ENCODE measurements around the gene CTNND2. TPM values are rescaled to one million over a fixed set of nuclear protein-coding genes. Genes with fewer than 3 reads are reported as not detected.

Gene CTNND2
- total and polyA plus RNA-seq, 9 of the 15 experiments (the other 6 are each of a cell fraction or from before 2014, with no cell fraction given): 0.03 to 0.35 TPM; not detected in 7

DNA sequence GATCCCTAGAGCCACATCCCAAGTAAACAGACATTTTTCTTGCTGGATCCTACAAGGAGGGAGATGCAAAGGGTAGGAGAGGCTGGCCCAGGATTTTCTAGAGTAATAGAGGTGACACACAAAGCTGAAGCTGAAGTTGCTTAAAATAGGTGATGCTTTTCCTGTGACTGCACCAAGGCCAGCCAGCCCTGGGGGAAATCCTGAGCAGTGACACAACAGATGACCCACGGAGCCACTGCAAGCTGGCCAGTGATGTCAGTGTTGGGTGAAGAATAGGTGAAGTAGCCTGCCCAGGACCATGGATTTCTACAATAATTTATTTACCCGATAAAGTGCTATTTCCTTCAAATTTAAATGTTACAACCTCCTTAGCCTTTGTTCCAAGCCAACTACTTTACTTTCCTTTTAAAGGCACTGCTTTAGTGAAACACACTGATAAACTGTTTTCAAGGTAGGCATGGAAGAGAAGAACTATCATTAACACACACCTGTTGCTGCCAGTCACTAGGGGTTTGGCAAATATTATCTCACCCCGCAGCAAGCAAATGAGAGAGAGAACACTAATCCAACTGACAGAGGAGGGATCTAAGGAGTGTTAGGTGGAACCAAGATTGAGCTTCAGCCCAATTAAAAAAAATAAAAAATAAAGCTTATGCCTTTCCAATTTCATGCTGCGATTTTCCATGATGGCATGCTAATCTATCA lies 123.5 kb downstream of the CTNND2 start (continued):
- TF ChIP-seq, protein P1, sequence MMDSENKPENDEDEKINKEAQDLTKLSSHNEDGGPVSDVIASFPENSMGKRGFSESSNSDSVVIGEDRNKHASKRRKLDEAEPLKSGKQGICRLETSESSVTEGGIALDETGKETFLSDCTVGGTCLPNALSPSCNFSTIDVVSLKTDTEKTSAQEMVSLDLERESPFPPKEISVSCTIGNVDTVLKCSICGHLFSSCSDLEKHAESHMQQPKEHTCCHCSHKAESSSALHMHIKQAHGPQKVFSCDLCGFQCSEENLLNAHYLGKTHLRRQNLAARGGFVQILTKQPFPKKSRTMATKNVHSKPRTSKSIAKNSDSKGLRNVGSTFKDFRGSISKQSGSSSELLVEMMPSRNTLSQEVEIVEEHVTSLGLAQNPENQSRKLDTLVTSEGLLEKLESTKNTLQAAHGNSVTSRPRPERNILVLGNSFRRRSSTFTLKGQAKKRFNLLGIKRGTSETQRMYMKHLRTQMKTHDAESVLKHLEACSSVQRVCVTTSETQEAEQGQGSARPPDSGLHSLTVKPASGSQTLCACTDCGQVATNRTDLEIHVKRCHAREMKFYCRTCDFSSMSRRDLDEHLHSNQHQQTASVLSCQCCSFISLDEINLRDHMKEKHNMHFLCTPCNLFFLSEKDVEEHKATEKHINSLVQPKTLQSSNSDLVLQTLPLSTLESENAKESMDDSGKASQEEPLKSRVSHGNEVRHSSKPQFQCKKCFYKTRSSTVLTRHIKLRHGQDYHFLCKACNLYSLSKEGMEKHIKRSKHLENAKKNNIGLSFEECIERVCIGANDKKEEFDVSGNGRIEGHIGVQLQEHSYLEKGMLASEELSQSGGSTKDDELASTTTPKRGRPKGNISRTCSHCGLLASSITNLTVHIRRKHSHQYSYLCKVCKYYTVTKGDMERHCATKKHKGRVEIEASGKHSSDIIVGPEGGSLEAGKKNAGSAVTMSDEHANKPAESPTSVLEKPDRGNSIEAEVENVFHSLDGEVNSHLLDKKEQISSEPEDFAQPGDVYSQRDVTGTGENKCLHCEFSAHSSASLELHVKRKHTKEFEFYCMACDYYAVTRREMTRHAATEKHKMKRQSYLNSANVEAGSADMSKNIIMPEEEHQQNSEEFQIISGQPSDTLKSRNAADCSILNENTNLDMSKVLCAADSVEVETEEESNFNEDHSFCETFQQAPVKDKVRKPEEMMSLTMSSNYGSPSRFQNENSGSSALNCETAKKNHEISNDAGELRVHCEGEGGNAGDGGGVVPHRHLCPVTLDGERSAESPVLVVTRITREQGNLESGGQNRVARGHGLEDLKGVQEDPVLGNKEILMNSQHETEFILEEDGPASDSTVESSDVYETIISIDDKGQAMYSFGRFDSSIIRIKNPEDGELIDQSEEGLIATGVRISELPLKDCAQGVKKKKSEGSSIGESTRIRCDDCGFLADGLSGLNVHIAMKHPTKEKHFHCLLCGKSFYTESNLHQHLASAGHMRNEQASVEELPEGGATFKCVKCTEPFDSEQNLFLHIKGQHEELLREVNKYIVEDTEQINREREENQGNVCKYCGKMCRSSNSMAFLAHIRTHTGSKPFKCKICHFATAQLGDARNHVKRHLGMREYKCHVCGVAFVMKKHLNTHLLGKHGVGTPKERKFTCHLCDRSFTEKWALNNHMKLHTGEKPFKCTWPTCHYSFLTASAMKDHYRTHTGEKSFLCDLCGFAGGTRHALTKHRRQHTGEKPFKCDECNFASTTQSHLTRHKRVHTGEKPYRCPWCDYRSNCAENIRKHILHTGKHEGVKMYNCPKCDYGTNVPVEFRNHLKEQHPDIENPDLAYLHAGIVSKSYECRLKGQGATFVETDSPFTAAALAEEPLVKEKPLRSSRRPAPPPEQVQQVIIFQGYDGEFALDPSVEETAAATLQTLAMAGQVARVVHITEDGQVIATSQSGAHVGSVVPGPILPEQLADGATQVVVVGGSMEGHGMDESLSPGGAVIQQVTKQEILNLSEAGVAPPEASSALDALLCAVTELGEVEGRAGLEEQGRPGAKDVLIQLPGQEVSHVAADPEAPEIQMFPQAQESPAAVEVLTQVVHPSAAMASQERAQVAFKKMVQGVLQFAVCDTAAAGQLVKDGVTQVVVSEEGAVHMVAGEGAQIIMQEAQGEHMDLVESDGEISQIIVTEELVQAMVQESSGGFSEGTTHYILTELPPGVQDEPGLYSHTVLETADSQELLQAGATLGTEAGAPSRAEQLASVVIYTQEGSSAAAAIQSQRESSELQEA (IDR thresholded peaks at IDR 0.05; ENCODE audit: low read depth): no peak
- TF ChIP-seq, protein P2, sequence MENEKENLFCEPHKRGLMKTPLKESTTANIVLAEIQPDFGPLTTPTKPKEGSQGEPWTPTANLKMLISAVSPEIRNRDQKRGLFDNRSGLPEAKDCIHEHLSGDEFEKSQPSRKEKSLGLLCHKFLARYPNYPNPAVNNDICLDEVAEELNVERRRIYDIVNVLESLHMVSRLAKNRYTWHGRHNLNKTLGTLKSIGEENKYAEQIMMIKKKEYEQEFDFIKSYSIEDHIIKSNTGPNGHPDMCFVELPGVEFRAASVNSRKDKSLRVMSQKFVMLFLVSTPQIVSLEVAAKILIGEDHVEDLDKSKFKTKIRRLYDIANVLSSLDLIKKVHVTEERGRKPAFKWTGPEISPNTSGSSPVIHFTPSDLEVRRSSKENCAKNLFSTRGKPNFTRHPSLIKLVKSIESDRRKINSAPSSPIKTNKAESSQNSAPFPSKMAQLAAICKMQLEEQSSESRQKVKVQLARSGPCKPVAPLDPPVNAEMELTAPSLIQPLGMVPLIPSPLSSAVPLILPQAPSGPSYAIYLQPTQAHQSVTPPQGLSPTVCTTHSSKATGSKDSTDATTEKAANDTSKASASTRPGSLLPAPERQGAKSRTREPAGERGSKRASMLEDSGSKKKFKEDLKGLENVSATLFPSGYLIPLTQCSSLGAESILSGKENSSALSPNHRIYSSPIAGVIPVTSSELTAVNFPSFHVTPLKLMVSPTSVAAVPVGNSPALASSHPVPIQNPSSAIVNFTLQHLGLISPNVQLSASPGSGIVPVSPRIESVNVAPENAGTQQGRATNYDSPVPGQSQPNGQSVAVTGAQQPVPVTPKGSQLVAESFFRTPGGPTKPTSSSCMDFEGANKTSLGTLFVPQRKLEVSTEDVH (IDR thresholded peaks at IDR 0.05; ENCODE audit: low read depth, partially characterized antibody): no peak
- no peak for TF ChIP-seq PYGO2 (tag; IDR thresholded peaks at IDR 0.05)

All from K562 (cell line).